Activated CD4-positive, alpha-beta T cell treated with anti-CD3 and anti-CD28 coated beads, Interleukin-2, amount 50 U/mL, for 48 hours (primary cell): ENCODE data around the gene TSPAN7.

Source experiments
- DNase-seq, 2 experiments: peaks; one replicate each; pipeline ENCODE4 v3.0.0-alpha.2; 2020

TSPAN7 gene

DNA sequence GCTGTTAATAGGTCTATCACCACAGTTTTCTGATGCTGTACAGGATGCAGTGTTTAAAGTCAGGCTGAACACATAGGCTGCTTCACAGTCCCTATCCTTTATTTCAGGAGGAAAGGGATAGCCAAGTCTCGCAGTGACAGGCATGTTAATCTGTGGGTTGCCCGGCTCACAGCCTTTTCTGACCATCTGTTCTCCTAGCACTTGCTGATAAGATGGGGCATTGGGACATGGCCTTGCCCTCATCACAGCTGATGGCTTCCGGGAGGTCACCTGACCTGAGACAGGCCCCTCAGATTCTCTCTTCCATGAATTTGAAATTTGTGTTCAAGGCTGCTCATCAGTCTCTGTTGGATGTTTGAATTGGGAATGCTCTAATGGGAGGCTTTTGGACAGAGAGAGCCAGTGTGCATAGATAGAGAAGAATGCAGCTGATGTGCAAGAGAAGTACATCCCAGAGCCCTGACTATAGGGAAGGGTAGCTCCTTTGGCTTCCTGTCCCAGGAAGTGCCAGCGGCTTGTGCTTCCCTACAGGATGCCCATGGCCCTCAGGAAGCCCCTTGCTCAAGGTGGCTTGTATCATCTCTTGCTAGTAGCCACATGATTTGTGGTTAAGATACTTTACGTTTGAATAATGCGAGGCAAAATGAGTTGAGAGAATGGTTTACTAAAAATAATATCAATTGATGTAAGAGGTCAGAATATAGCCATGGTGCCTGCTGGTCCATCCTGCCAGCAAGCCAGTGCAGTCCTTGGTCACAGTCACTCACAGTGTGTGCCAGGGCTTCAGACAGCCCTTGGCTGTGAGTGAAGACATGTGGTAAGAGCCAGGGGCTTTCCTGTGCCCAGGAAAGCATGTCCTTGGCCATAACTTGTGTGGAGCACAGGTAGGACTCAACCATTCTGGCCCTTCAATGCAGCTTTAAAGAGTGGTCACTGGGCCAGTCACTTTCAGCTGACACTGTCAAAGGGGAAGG lies 88.6 kb downstream of the TSPAN7 start:
- DNase-seq, result no peak

- no peak for DNase-seq
Measured at GRCh38 chrX:38651625-38652601, 90.6 kb downstream of the TSPAN7 start.

DNA sequence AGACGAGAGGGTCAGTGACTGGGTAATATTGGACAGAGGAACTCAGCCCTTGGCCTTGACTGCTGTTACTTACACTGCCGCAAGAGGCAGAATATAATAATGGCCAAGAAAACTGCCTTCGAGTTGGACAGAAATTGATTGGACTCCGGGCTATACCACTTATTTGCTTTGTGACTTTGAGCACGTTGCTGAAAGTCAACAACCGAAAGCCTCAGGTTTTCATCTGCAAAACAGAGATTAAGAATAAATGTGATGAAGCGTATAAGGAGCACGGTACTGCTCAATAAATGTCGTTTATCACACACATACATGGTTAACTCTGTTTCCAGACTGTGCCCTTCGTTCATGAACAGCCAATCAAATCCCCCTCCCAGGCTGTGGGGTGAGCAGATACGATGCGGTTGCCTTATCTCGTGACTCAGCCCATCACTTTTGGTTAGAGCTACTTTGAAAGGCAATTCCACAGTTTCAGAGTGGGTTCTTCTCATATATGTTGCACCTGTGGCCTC lies 91.6 kb downstream of the TSPAN7 start:
- no peak for DNase-seq

DNA sequence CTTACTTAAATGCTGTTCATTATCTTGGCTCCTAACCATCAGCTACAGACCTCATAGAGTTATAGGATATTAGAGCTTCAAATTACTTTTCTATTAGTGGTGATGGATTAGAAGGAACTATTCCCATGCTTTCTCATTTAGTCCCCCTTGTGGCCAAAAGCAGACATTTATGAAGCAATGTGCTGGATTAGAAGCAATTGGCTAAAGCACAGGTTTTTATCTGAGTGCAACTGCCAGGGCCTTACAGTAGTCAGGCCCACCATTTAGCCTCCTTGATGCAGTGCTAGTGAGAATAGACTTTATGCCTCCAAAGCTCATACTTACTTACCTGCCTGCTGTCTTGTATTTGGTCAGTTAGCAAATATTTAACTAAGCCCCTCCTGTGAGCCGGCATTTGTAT lies 93.0 kb downstream of the TSPAN7 start:
- no peak for DNase-seq

- DNase-seq, result no peak
Measured at GRCh38 chrX:38656350-38656915, 95.1 kb downstream of the TSPAN7 start.

DNA sequence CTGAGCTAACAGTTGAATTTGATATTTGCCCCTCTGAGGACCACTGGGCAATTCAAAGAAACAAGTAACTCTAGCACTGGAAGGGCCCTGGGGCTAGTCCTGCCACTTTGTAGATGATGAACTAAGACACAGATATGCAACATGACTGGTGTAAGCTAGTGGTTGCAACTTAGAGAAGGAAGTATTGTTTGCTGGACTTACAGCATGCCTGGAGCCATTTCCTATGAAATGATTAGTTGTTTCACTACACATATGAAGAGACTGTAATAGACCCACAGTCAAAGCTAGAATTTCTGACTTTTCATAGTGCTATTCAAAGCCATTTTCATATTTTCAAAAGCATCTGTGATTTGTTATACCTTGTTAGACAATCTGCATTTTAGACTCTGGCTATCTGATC lies 96.2 kb downstream of the TSPAN7 start:
- DNase-seq, result no peak

DNA sequence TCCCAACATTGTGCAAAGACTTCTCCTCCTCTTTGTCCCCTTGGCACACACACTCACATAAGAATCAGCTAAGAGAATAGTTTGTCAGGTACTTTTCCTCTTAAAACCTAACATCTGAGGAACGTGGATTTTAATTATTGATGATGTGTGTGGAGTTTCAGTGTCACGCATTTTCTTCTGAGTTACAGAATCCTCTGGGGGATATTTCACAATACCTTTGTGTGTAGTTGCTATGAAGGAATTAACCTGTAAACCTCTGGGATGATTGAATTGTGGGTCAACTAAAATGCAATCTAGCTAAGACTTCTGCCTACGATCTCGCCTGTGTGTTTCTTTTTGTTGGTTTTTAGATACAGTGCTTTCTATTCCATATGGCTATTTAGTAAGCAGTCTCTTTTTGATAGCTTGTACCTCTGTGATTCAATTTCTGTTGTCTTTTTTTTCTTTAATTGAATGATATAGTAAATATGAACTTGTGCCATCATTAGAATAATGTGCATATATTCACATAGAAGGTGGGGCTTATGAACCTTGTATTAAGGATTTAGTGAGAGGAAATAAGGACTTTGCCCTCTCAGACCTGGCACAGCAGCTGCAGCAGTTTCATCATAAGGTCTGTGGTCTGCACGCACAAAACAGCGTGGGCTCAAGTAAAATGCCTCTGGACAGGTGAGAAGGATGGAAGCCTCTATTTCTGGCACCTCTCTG lies 99.2 kb downstream of the TSPAN7 start:
- no peak for DNase-seq

- DNase-seq, result no peak
Measured at GRCh38 chrX:38661103-38661441, 99.7 kb downstream of the TSPAN7 start.

GRCh38 chrX:38661561-38661960 lies 100.2 kb downstream of the TSPAN7 start:
- no peak for DNase-seq

DNA sequence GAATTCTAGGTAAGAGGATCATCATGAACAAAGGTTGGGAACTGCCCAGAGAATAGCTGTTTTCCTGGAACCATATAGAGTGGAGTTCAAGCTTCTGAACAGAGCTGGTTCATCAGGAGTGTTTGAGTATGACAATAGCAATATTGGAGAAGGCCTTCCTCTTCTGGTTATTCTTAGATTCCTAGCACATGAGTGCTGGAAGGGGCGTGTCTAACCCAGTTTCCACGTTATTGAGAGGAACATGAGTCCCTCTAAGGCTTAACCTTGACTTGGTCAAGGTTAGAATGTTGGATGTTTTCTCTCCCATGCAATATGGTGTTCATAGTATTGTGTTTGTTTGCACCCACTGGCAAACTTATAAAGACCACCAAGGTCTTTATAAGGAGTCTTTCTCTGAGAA lies 101.3 kb downstream of the TSPAN7 start:
- DNase-seq, result no peak

DNA sequence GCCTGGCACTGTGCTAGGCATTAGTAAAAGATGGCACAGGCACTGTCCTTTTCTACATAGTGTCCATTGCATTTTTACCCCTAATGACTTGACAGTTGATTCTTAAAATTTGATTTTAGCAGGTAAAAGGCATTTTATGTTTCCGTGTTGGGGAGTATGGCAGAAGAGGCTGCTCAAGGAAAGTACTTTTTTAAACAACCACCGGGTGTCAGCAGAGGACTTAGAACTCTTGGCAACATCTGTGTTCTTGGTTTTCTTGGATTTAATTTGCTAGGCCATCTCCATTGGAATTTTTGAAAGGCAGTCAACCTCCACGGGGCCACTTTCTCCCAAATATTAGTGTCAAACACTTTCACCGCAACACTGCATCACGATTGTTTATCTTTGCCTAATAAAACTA lies 102.9 kb downstream of the TSPAN7 start:
- DNase-seq, result no peak

- DNase-seq, result no peak
Measured at GRCh38 chrX:38666909-38667308, 105.6 kb downstream of the TSPAN7 start.

DNA sequence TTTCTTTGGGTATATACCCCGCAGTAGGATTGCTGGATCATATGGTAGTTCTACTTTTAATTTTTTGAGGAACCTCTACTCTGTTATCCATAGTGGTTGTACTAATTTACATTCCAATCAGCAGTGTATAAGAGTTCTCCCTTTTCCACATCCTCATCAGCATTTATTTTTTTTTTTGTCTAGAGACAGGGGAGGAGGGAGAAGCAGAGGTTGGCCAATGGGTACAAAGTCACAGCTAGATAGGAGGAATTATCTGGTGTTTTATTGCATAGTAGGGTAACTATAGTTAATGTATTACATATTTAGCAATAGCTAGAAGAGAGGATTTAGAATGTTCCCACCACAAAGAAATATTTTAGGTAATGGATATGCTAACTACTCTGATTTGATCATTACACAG lies 107.4 kb downstream of the TSPAN7 start:
- DNase-seq, result no peak

DNA sequence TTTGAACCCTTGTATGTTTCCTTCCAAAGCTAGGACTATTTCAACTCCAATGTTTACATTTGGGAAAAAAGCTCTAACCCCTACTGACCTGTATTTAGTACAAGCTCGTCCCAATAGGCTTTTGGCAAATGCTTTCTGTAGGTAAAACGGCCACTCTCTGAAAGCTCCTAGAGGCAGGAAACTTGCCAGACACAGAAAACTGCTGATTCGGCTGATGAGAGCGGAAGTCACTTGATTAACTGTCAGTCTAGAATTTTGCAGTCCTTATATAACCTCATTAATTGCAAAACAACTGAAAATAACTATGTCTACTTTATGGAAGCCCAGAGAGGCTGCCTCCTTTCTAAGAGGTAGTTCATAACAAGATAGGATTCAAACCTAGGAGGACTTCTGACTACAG lies 108.1 kb downstream of the TSPAN7 start:
- DNase-seq, result no peak

GRCh38 chrX:38672646-38673045 lies 111.3 kb downstream of the TSPAN7 start:
- no peak for DNase-seq

- no peak for DNase-seq
Measured at GRCh38 chrX:38675856-38676255, 114.5 kb downstream of the TSPAN7 start.

DNA sequence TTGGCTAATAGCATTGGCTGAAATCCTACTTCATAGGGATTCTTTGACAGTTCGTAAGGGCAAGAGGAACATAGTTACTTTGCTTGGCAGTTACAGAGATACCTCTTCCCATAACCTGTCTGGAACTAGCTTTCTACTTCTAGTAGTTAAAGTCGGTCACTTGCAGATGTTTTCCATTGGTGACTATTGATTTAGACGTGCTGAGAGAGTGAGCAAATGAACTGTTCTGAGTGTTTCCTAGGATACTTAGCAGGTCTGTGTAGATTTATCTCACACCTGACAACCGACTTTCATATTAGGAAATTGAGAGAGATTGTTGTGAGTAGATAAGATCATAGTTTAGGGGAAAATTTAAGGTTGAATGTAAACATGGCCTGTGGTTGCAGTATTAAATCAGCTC lies 116.8 kb downstream of the TSPAN7 start:
- DNase-seq, result no peak

DNA sequence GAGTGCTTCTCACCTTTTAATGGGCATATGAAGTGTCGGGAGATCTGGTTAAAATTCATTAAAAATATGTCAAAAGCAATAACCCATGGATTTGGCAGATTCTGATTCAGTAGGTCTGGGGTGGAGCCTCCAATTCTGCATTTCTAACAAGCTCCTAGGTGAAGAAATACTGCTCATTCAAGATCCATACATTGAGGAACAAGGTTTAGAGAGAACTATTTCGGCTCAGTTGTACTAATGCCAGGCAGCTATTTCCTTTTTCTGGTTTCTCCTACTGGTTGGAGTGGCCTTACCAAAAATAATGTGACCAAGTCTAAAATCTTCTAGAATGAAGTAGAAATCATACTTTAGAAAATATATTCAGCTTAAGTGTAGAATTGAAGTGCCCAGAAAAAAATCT lies 117.5 kb downstream of the TSPAN7 start:
- no peak for DNase-seq

DNA sequence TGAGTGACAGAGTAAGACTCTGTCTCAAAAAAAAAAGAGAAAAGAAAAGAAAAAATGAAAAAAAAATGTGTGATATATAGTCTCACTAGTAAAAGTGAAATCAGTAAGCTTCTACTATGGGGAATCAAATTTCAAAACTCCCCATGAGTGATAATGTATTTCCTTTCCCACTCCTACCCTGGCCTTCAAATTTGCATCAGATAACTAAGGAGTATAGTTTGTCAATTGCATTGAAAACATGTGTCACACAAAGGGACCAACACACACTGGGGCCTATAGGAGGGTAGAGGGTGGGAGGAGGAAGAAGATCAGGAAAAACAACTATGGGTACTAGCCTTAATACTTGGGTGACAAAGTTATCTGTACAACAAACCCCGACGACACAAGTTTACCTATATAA lies 118.4 kb downstream of the TSPAN7 start:
- no peak for DNase-seq

GRCh38 chrX:38682095-38682494 lies 120.8 kb downstream of the TSPAN7 start:
- no peak for DNase-seq

DNA sequence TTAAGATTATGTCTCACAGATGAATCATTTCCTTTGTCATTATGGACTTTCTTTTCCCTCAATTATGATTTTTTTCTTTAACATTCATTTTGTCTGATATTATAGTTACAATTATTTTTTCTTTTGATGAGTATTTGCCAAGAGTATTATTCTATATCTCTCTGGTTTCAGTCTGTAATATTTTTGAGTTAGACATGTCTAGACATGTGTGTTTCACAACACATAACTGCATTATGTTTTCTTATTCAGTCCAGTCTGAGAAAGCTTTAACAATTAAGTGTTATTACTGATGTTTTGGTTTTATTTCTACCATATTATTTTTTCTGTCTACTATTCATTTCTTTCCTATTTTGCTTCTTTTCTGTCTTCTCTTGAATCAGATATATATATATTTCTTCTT lies 131.6 kb downstream of the TSPAN7 start:
- DNase-seq, result no peak

GRCh38 chrX:38694394-38694793 lies 133.1 kb downstream of the TSPAN7 start:
- no peak for DNase-seq

DNA sequence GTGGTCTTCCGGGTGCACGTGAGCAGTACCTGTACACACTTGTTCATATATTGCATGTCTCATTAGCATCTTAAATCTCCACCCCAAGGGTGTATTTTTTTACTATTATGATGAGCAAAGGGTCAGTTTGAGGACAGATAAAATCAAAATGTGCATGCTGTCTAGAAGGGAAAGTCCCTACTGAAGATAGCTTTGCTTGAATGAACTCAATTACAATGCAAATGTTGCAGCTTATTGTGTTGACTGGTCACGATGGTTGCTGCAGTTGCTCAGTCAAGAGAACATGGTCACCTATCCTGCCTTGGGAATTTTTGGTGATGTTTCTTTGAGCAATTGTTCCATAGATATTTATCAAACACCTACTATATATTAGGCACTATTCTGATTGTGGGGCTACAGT lies 136.1 kb downstream of the TSPAN7 start:
- no peak for DNase-seq
